Fibroblast of lung (primary cell): ENCODE measurements around the gene AGBL4.

Experiments
- EZH2 ChIP-seq: IDR thresholded peaks from 2 replicates; pipeline ENCODE4 v1.5.1; 2012; ENCODE audit warnings: low read length, control low read depth, mild to moderate bottlenecking; ENCODE audit errors: missing control alignments
- TF ChIP-seq, protein P1 (sequence below), 2 donors: IDR thresholded peaks in 1 of 2; conservative IDR thresholded peaks in 1 of 2; 1 replicate in 1 of 2; 2 replicates in 1 of 2; pipeline ENCODE4 v1.5.1; 2011 to 2012; ENCODE audit warnings: low read length in 2 of 2, control low read depth in 1 of 2, inconsistent platforms in 1 of 2, low read depth in 1 of 2, mild to moderate bottlenecking in 1 of 2

DNA sequence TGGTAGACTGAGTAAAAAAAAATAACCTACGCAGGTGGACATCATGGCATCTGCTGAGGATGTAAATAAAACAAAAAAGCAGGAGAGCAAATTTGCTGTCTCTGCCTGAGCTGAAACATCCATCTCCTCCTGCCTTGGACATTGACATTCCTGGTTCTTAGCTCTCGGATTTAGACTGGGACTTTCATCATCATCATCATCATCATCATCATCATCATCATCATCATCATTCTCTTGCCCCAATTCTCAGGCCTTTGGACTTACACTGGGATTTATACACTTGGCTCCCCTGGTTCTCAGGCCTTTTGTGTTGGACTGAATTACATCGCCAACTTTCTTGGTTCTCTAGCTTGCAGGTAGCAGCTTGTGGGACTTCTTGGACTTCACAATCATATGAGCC is 938.7 kb downstream of the AGBL4 start:
- TF ChIP-seq, protein P1, sequence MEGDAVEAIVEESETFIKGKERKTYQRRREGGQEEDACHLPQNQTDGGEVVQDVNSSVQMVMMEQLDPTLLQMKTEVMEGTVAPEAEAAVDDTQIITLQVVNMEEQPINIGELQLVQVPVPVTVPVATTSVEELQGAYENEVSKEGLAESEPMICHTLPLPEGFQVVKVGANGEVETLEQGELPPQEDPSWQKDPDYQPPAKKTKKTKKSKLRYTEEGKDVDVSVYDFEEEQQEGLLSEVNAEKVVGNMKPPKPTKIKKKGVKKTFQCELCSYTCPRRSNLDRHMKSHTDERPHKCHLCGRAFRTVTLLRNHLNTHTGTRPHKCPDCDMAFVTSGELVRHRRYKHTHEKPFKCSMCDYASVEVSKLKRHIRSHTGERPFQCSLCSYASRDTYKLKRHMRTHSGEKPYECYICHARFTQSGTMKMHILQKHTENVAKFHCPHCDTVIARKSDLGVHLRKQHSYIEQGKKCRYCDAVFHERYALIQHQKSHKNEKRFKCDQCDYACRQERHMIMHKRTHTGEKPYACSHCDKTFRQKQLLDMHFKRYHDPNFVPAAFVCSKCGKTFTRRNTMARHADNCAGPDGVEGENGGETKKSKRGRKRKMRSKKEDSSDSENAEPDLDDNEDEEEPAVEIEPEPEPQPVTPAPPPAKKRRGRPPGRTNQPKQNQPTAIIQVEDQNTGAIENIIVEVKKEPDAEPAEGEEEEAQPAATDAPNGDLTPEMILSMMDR (conservative IDR thresholded peaks at IDR 0.05 in 1 of 2, IDR thresholded peaks at IDR 0.05 in 1 of 2; ENCODE audit: low read depth in 1 of 2, low read length in 2 of 2) = no peak
- no peak for TF ChIP-seq EZH2
